HG02798 (cell line): ENCODE data around the gene CXCL8.

ENCODE experiments used
- ATAC-seq: cut with Tn5 transposase; IDR thresholded peaks from one replicate; pipeline ENCODE4 v1.9.1; 2021; ENCODE audit warnings: mild to moderate bottlenecking; ENCODE audit not compliant: unreplicated experiment, poor library complexity

Gene CXCL8

DNA sequence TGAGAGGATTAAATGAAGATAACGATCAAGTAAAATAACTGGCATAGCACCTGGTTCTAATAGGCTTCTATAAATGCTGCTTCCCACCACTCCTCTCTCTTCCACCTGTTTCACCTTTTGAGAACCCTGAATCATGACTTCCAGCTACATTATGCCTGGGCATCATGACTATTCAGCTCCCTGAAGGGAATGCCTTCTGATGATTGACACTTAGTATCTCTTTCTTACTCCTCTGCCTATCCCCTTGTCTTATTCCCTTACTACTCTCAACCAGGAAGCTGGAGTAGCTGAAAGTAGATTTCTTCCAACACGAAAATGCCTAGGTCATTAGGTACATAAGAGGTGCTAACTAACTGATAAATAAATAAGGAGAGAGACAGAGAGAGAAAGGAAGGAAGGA, 24.7 kb upstream of the CXCL8 start:
- no peak for ATAC-seq

GRCh38 chr4:73718375-73719373, 21.7 kb upstream of the CXCL8 start:
- peak; percentile 81 for ATAC-seq

- no peak for ATAC-seq
These were observed 18.9 kb upstream of the CXCL8 start for GRCh38 chr4:73721435-73721834.

DNA sequence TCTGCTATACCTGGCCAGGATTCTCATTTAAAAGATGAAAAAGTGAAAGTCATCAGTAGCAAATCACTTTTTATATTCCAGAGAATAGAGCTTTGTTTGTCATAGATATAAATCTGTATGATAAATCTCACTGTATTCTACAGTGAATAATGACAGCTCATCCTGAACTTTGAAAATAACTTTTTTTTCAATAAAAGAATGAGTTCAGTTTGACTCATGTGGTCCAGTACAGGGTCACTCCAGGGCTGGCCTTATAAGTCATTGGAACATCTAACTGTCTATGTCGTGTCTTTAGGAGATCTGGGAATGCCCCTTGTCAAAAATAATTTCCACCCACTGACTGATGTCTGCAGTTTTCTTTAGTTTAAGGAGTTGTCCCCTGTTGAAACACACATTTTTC, 18.5 kb upstream of the CXCL8 start:
- ATAC-seq = no peak

DNA sequence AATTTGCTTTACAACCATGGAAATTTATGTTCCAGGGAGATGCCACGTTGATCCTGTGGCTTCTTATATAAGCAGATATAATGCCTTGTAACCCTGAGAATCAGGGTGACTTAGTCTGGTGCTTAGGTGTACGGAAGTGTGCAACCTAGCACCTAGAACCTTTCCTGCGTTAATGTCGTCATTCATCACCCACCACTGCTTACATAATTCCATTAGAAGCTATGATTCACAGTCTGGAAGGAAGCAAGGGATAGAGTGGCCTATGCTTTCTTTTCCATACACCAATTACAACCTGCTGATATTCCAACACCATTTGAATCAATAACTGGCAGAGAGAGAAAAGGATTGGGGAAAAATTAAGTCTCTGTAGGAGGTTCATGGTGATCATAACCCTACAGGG, 17.3 kb upstream of the CXCL8 start:
- ATAC-seq = no peak

GRCh38 chr4:73723928-73724327, 16.4 kb upstream of the CXCL8 start:
- ATAC-seq = no peak

DNA sequence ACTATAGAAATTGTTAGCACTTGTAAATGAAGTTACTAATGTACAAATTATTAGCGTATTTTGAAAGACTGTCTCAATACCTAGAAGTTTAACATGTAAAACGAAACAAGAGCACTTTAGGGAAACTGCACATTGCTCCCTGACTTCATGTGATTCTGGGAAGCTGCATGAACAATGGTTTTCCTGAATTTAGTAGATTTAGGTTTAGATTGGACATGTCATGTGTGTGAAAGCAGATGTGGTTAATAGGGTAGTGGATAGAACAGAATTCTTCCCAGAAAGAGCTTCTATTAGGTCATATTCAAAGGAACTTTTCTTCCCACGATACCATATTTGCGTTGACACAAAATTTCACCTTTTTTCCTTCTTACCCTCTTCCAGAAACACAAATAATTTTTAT, 14.9 kb upstream of the CXCL8 start:
- no peak for ATAC-seq

GRCh38 chr4:73725985-73726384, 14.4 kb upstream of the CXCL8 start:
- ATAC-seq = no peak

- peak; percentile 74 for ATAC-seq
These were observed 12.7 kb upstream of the CXCL8 start for GRCh38 chr4:73727685-73728084.

DNA sequence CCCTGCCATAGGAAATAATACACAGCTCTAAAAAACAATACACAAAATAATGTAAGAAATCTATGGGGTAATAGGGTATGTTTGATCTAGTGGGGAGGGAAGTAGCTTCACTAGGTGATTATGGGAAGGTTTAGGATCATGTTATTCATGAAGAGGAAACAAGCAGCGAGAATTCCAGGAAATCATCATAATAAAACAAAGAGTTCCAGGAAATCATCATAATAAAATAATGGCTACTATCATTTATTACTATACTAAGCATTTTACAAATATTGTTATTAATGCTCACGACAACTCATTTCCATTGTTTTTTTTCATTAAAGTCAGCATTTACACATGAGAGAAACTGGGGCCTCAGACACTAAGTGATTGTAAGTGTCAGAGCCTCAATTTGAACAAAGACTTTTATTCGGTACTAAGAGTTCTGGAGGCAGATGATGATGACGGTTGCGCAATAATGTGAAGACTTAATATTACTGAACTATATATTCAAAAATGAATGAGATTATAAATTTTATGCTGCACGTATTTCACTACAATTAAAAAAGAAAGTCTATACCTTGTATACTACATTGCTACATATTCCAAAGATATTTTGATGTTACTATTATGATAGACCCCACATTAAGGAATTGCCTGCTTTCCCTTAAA, 12.2 kb upstream of the CXCL8 start:
- no peak for ATAC-seq

- peak; percentile 68 for ATAC-seq
These were observed 10.7 kb upstream of the CXCL8 start for GRCh38 chr4:73729534-73730165.

DNA sequence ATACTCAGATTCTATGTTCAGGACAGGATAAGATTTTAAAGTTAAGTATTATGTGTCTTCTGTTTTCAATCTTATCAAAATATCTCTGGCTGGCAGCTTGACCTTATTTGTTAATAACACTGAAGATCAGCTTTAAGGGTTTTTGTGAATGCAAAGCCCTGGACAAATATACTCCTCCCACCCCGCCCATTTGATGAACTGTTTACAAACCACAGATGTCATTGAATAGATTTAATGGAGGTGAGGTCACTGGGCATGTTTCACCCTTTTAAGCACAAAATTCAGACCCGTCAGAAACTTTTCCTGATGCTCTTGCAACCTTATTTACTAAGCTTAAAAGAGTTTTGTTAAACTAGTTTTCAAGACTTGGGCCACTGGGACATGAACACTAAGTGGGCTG, 10.1 kb upstream of the CXCL8 start:
- no peak for ATAC-seq

- no peak for ATAC-seq
These were observed 9.5 kb upstream of the CXCL8 start for GRCh38 chr4:73730867-73731266.

GRCh38 chr4:73731968-73732610, 8.3 kb upstream of the CXCL8 start:
- no peak for ATAC-seq

GRCh38 chr4:73732759-73733431, 7.5 kb upstream of the CXCL8 start:
- no peak for ATAC-seq

GRCh38 chr4:73734530-73735001, 5.8 kb upstream of the CXCL8 start:
- ATAC-seq = no peak

- peak; percentile 76 for ATAC-seq
These were observed 5.1 kb upstream of the CXCL8 start for GRCh38 chr4:73735231-73735630.

DNA sequence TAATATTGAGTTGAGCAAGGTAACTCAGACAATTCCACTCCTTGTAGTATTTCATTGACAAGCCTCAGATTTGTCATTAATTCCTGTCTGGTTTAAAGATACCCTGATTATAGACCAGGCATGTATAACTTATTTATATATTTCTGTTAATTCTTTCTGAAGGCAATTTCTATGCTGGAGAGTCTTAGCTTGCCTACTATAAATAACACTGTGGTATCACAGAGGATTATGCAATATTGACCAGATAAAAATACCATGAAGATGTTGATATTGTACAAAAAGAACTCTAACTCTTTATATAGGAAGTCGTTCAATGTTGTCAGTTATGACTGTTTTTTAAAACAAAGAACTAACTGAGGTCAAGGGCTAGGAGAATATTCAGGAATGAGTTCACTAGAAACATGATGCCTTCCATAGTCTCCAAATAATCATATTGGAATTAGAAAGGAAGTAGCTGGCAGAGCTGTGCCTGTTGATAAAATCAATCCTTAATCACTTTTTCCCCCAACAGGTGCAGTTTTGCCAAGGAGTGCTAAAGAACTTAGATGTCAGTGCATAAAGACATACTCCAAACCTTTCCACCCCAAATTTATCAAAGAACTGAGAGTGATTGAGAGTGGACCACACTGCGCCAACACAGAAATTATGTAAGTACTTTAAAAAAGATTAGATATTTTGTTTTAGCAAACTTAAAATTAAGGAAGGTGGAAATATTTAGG, 821 bp downstream of the CXCL8 start:
- no peak for ATAC-seq

DNA sequence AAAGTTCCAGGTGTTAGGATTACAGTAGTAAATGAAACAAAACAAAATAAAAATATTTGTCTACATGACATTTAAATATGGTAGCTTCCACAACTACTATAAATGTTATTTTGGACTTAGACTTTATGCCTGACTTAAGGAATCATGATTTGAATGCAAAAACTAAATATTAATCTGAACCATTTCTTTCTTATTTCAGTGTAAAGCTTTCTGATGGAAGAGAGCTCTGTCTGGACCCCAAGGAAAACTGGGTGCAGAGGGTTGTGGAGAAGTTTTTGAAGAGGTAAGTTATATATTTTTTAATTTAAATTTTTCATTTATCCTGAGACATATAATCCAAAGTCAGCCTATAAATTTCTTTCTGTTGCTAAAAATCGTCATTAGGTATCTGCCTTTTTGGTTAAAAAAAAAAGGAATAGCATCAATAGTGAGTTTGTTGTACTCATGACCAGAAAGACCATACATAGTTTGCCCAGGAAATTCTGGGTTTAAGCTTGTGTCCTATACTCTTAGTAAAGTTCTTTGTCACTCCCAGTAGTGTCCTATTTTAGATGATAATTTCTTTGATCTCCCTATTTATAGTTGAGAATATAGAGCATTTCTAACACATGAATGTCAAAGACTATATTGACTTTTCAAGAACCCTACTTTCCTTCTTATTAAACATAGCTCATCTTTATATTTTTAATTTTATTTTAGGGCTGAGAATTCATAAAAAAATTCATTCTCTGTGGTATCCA, 1.6 kb downstream of the CXCL8 start:
- ATAC-seq = no peak
